ENCODE measurements around the gene BNIP2. TPM values are rescaled to one million over a fixed set of nuclear protein-coding genes. Genes with fewer than 3 reads are reported as not detected.

BNIP2 gene
- total and polyA plus RNA-seq, 2 of the 13 experiments (the other 11 are each of a cell fraction or from before 2014, with no cell fraction given): 17.4 to 57.6 TPM

DNA sequence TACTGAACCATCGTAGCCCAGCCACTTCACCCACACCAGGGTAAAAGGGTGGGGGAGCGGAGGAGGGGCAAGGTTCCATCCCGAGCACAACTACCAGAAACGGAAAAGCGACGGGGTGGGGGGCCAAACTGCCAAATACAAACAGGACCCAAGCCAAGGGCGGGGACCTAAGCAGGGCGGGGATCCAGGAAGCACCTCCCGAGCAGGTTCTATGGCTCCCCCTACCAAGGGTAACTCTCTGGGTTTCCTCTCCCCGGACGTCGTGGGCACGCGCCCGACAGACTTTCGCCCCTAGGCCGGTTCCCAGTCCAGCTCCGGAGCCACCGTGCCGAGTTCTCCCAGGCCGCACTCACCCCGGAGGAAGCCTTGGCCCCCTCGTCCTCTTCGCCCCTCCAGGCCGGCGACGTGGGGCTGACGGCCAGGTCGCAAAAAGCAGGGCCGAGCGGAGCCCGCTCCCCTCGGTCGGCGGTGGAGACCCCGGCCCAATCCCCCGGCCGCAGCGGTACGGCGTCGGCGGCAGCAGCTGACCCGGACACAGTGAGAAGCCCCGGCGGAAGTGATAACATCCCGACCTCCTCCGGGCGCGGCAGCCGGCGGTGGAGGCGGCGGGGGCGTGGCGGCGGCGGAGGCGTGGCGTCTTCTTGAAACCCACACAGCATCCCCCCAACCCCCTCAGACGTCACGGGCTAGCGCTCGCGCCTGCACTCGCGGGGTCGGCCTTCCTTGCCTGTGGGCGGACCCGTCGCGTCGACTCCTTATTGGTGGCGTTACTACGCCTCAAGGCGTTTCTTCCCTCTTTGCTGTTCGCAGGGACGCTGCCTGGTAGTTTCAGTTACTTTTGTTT, at the start of gene BNIP2 (continued):
- TF ChIP-seq, protein P1, sequence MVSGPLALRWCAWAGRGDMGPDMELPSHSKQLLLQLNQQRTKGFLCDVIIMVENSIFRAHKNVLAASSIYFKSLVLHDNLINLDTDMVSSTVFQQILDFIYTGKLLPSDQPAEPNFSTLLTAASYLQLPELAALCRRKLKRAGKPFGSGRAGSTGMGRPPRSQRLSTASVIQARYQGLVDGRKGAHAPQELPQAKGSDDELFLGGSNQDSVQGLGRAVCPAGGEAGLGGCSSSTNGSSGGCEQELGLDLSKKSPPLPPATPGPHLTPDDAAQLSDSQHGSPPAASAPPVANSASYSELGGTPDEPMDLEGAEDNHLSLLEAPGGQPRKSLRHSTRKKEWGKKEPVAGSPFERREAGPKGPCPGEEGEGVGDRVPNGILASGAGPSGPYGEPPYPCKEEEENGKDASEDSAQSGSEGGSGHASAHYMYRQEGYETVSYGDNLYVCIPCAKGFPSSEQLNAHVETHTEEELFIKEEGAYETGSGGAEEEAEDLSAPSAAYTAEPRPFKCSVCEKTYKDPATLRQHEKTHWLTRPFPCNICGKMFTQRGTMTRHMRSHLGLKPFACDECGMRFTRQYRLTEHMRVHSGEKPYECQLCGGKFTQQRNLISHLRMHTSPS (CRISPR knock-in tag; IDR thresholded peaks at IDR 0.05; ENCODE audit: low read depth): no peak
- TF ChIP-seq MED13 (CRISPR knock-in tag; IDR thresholded peaks at IDR 0.05) (no peak), REXO4 (CRISPR knock-in tag; IDR thresholded peaks at IDR 0.05; ENCODE audit: borderline replicate concordance) (0 out of 2 replicates have a peak, but pooled peaks have one; percentile 49), KDM3A (CRISPR knock-in tag; IDR thresholded peaks at IDR 0.05; ENCODE audit: low read depth) (no peak; the same call in 1 of the 2 replicates), NR2C2 (CRISPR knock-in tag; IDR thresholded peaks at IDR 0.05; ENCODE audit: borderline replicate concordance) (peak; percentile 100), TBX2 (CRISPR knock-in tag; IDR thresholded peaks at IDR 0.05; ENCODE audit: borderline replicate concordance) (peak; percentile 53), ZNF136 (CRISPR knock-in tag; IDR thresholded peaks at IDR 0.05; ENCODE audit: low read depth) (no peak), JUND (CRISPR knock-in tag; IDR thresholded peaks at IDR 0.05) (peak; percentile 54; the same call in 1 of the 2 replicates), ARNT2 (CRISPR knock-in tag; IDR thresholded peaks at IDR 0.05; ENCODE audit: low read depth) (peak; percentile 79; the same call in 1 of the 2 replicates), MED8 (CRISPR knock-in tag; IDR thresholded peaks at IDR 0.05; ENCODE audit: insufficient replicate concordance) (peak; percentile 38), EZH2 (conservative IDR thresholded peaks at IDR 0.05; ENCODE audit: low read depth, low read length) (no peak), GABPB1 (CRISPR knock-in tag; IDR thresholded peaks at IDR 0.05) (peak; percentile 99), ZNF557 (CRISPR knock-in tag; IDR thresholded peaks at IDR 0.05) (no peak), TOPORS (CRISPR knock-in tag; IDR thresholded peaks at IDR 0.05) (0 out of 2 replicates have a peak, but pooled peaks have one; percentile 25), ZFP62 (CRISPR knock-in tag; IDR thresholded peaks at IDR 0.05) (no peak), U2AF1 (optimal IDR thresholded peaks at IDR 0.05; ENCODE audit: low read depth, low read length) (no peak)
- TF ChIP-seq, protein P2, sequence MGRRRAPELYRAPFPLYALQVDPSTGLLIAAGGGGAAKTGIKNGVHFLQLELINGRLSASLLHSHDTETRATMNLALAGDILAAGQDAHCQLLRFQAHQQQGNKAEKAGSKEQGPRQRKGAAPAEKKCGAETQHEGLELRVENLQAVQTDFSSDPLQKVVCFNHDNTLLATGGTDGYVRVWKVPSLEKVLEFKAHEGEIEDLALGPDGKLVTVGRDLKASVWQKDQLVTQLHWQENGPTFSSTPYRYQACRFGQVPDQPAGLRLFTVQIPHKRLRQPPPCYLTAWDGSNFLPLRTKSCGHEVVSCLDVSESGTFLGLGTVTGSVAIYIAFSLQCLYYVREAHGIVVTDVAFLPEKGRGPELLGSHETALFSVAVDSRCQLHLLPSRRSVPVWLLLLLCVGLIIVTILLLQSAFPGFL (CRISPR knock-in tag; IDR thresholded peaks at IDR 0.05): no peak
- TF ChIP-seq, protein P3, sequence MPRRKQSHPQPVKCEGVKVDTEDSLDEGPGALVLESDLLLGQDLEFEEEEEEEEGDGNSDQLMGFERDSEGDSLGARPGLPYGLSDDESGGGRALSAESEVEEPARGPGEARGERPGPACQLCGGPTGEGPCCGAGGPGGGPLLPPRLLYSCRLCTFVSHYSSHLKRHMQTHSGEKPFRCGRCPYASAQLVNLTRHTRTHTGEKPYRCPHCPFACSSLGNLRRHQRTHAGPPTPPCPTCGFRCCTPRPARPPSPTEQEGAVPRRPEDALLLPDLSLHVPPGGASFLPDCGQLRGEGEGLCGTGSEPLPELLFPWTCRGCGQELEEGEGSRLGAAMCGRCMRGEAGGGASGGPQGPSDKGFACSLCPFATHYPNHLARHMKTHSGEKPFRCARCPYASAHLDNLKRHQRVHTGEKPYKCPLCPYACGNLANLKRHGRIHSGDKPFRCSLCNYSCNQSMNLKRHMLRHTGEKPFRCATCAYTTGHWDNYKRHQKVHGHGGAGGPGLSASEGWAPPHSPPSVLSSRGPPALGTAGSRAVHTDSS (CRISPR knock-in tag; conservative IDR thresholded peaks at IDR 0.05): no peak
- TF ChIP-seq, protein P4, sequence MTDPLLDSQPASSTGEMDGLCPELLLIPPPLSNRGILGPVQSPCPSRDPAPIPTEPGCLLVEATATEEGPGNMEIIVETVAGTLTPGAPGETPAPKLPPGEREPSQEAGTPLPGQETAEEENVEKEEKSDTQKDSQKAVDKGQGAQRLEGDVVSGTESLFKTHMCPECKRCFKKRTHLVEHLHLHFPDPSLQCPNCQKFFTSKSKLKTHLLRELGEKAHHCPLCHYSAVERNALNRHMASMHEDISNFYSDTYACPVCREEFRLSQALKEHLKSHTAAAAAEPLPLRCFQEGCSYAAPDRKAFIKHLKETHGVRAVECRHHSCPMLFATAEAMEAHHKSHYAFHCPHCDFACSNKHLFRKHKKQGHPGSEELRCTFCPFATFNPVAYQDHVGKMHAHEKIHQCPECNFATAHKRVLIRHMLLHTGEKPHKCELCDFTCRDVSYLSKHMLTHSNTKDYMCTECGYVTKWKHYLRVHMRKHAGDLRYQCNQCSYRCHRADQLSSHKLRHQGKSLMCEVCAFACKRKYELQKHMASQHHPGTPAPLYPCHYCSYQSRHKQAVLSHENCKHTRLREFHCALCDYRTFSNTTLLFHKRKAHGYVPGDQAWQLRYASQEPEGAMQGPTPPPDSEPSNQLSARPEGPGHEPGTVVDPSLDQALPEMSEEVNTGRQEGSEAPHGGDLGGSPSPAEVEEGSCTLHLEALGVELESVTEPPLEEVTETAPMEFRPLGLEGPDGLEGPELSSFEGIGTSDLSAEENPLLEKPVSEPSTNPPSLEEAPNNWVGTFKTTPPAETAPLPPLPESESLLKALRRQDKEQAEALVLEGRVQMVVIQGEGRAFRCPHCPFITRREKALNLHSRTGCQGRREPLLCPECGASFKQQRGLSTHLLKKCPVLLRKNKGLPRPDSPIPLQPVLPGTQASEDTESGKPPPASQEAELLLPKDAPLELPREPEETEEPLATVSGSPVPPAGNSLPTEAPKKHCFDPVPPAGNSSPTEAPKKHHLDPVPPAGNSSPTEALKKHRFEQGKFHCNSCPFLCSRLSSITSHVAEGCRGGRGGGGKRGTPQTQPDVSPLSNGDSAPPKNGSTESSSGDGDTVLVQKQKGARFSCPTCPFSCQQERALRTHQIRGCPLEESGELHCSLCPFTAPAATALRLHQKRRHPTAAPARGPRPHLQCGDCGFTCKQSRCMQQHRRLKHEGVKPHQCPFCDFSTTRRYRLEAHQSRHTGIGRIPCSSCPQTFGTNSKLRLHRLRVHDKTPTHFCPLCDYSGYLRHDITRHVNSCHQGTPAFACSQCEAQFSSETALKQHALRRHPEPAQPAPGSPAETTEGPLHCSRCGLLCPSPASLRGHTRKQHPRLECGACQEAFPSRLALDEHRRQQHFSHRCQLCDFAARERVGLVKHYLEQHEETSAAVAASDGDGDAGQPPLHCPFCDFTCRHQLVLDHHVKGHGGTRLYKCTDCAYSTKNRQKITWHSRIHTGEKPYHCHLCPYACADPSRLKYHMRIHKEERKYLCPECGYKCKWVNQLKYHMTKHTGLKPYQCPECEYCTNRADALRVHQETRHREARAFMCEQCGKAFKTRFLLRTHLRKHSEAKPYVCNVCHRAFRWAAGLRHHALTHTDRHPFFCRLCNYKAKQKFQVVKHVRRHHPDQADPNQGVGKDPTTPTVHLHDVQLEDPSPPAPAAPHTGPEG (CRISPR knock-in tag; IDR thresholded peaks at IDR 0.05): peak; percentile 51; the same call in 1 of the 2 replicates
